ENCODE measurements around the gene MINDY4. TPM values are rescaled to one million over a fixed set of nuclear protein-coding genes. Genes with fewer than 3 reads are reported as not detected.

Gene MINDY4
- total and polyA plus RNA-seq, 2 of the 13 experiments (the other 11 are each of a cell fraction or from before 2014, with no cell fraction given), result not detected

GRCh38 chr7:30869794-30870611 lies 98.8 kb downstream of the MINDY4 start:
- DNase-seq (ENCODE audit: low spot score), result no peak
- no peaks in the 10 kb centered on the region for H3K9me3 ChIP-seq (ENCODE audit: low read length)
- H3K27me3 ChIP-seq (ENCODE audit: control insufficient read depth in 1 of 2, insufficient read depth in 2 of 2, low read length in 2 of 2), result no peaks in the 10 kb centered on the region; a peak in 1 of 5 replicates
- BruUV-seq (replicated peaks), result no TSS peak
- no peak for FAIRE-seq
- no peak overlapping the region for H2AFZ ChIP-seq (ENCODE audit: low read length)
- H4K20me1 ChIP-seq (ENCODE audit: insufficient read depth, low read length), result no peaks in the 10 kb centered on the region
- H3K4me2 ChIP-seq (ENCODE audit: low read depth, low read length), result no peak overlapping the region
- in situ Hi-C loops (cut with HindIII; ENCODE audit: extremely low pct_ligation_motif_present, low pct_unique_long_range_greater_than_20kb) (no loop called here), intact Hi-C loops (cut with micrococcal nuclease; ENCODE audit: unreplicated experiment) (no loop called here)
- peaks cover 20% of the 10 kb centered on the region for H3K4me1 ChIP-seq (ENCODE audit: insufficient read depth, low read length)
- H3K79me2 ChIP-seq (ENCODE audit: insufficient read depth, low read length), result no peaks in the 10 kb centered on the region
- no peak overlapping the region for H3K27ac ChIP-seq (ENCODE audit: extremely low read length, insufficient read depth, low read length)
- H3K4me3 ChIP-seq (replicated peaks in 1 of 3; ENCODE audit: insufficient read depth in 1 of 3, low read depth in 2 of 3, low read length in 3 of 3), result no peak overlapping the region
- ChIA-PET POLR2A (no interaction called here), CTCF (ENCODE audit: low intra/inter-chr PET ratio, low total read pairs) (no interaction called here)
- H3K9ac ChIP-seq (ENCODE audit: insufficient read depth, low read depth, low read length), result no peak overlapping the region
- no peaks in the 10 kb centered on the region for H3K36me3 ChIP-seq (replicated peaks in 1 of 2; ENCODE audit: control insufficient read depth in 1 of 2, insufficient read depth in 2 of 2, low read length in 2 of 2)
- ATAC-seq, result no peak
- 50% methylated on average over 12 of the region's 13 CpGs for WGBS (ENCODE audit: low lambda C conversion rate)
- TF ChIP-seq TRIM22 (IDR thresholded peaks at IDR 0.05) (no peak), SMC3 (IDR thresholded peaks at IDR 0.05; ENCODE audit: low read length) (no peak), RFXANK (CRISPR knock-in tag; IDR thresholded peaks at IDR 0.05) (no peak), ZNF670 (CRISPR knock-in tag; IDR thresholded peaks at IDR 0.05; ENCODE audit: borderline replicate concordance) (no peak), TOPORS (CRISPR knock-in tag; IDR thresholded peaks at IDR 0.05) (no peak), ZNF10 (CRISPR knock-in tag; IDR thresholded peaks at IDR 0.05; ENCODE audit: borderline replicate concordance, low read depth) (no peak), ZNF224 (CRISPR knock-in tag; IDR thresholded peaks at IDR 0.05) (no peak), HDAC1 (CRISPR knock-in tag; IDR thresholded peaks at IDR 0.05) (no peak), GZF1 (CRISPR knock-in tag; IDR thresholded peaks at IDR 0.05) (no peak), PAWR (CRISPR knock-in tag; IDR thresholded peaks at IDR 0.05; ENCODE audit: borderline replicate concordance) (no peak), HNRNPUL1 (IDR thresholded peaks at IDR 0.05; ENCODE audit: low read depth, low read length) (no peak), RNF219 (CRISPR knock-in tag; IDR thresholded peaks at IDR 0.05) (no peak), ZNF143 (CRISPR knock-in tag; IDR thresholded peaks at IDR 0.05) (no peak), ZBTB33 (CRISPR knock-in tag; IDR thresholded peaks at IDR 0.05) (no peak), NCOR1 (IDR thresholded peaks at IDR 0.05; ENCODE audit: borderline replicate concordance, low read length) (no peak), ZNF503 (CRISPR knock-in tag; IDR thresholded peaks at IDR 0.05) (no peak), HNRNPL (IDR thresholded peaks at IDR 0.05; ENCODE audit: low read depth, low read length) (no peak), CCDC6 (CRISPR knock-in tag; IDR thresholded peaks at IDR 0.05) (no peak)

Measured in HepG2 (cell line).